GM12892 (cell line): ENCODE measurements around the gene DHX9.

Source experiments
- POLR2A ChIP-seq: IDR thresholded peaks from 2 replicates; pipeline ENCODE4 v1.6.1; 2011; ENCODE audit warnings: low read depth, low read length, control low read depth
- POLR2AphosphoS5 ChIP-seq: IDR thresholded peaks from 2 replicates; pipeline ENCODE4 v1.6.1; 2011; ENCODE audit warnings: low read depth, low read length, control low read depth
- TAF1 ChIP-seq: IDR thresholded peaks from 2 replicates; pipeline ENCODE4 v1.6.1; 2011; ENCODE audit warnings: low read depth, mild to moderate bottlenecking, control low read depth, low read length, borderline replicate concordance

DNA sequence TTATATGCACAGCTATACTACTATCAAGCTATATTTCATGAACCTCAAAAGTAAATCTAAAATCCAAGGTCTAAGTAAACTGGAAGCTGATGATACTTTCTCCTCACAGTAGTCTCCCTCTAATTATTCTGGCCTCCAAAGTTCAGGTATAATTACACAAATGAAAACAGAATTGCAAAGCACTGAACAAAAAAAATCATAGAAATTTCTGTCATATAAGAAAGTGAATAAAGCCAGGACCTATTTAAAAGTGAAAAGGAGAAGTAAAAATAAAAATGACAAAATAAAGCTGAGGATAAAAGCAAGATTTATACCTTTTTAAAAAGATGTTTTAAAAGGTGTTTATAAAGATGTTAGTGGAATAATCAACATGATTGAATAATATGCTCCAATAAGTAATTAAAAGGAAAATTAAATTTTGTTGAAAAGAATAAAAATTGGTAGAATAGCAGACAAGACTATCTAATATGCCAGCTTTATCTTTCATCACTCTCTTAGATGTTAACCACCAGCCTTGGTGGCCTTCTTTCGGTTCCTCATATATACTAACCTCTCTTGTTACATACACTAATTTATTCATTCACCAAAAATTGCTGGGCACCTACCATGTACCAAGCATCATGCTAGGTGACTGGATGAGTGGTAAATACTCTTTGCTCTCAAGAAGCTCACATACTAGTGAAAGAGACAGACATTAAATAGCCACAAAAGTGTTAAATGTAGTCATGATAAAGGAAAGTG lies 88.7 kb downstream of the DHX9 start:
- no peak for TF ChIP-seq POLR2A
- TF ChIP-seq POLR2AphosphoS5: no peak
- no peak for TF ChIP-seq TAF1
